A673 (cell line): ENCODE measurements around the gene SRMS.

Experiments
- CTCF ChIP-seq: fragments of 300-800, 200-600 bp; sonication (generic); conservative IDR thresholded peaks from 2 replicates; pipeline ENCODE4 v1.5.1; 2017; ENCODE audit warnings: low read depth, mild to moderate bottlenecking, antibody characterized with exemption, low read length, moderate library complexity, mixed read lengths
- EZH2 ChIP-seq: fragments of 200-600 bp; sonication (generic); IDR thresholded peaks from 2 replicates; pipeline ENCODE4 v1.6.1; 2017; ENCODE audit warnings: borderline replicate concordance, low read depth, mild to moderate bottlenecking, mixed read lengths, antibody characterized with exemption, low read length; ENCODE audit not compliant: poor library complexity, severe bottlenecking

DNA sequence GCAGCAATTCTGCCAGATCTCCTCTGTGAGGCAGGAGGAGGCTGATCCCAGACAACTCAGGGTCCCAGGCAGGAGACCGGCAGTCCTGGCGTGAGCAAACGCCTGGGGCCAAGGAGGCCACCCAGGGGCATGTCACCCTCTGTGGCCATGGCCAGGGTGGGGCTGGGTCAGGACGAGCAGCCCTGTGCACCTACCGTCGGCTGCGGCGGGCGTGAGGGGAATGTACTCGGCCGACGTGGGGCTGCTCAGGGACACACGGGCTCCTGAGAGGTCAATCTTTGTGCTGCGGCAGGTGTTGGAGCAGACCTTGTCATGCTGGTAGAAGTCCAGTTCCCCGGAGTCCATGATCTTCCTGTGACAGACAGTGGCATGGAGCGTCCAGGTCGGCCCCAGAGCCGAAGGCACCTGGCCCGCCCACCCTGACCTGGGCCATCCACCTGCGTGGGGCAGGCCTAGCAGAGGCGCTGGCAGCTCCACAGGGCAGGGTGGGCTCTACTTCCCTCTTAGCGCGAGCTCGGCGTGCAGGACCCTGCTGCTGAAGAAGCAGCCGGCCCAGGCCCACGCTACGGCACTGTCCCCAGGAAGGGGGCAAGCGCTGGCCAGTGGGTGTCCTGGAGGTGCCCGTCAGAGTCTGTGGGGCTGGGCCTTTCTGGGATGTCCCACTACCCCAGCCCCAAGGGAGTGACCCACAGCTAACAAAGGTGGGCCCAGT lies 48.0 kb upstream of the SRMS start:
- TF ChIP-seq CTCF (no peak), EZH2 (no peak)
